Measurements from ENCODE around the gene RUNX1. TPM values are rescaled to one million over a fixed set of nuclear protein-coding genes. Genes with fewer than 3 reads are reported as not detected.

The RUNX1 gene
- total RNA-seq, 2 donors from 2014 or later: 4.9 to 12.5 TPM

- WGBS, 2 donors: 68 to 75% methylated on average over 1 of the region's 1 CpG
- Histone ChIP-seq H3K4me3 (no peak overlapping the region), H3K27me3 (peaks cover 0 to 22% of the 10 kb centered on the region in 2 donors), H3K27ac (no peak overlapping the region), H3K36me3 (replicated peaks in 1 of 2; ENCODE audit: insufficient read depth in 1 of 2, low read depth in 2 of 2) (no peaks in the 10 kb centered on the region), H3K4me1 (peaks cover 20% of the 10 kb centered on the region), H3K9me3 (no peaks in the 10 kb centered on the region)
- intact Hi-C loops (cut with DNase I): loop anchor here (10.0 kb wide), 1 partner anchor 500 kb away; no protein-coding TSS in a partner anchor
- ATAC-seq: no peak
- DNase-seq: no peak
- TF ChIP-seq POLR2A (IDR thresholded peaks at IDR 0.05) (no peak), CTCF (IDR thresholded peaks at IDR 0.05) (no peak)
These were observed 154.7 kb downstream of the RUNX1 start for GRCh38 chr21:34894401-34894800.

DNA sequence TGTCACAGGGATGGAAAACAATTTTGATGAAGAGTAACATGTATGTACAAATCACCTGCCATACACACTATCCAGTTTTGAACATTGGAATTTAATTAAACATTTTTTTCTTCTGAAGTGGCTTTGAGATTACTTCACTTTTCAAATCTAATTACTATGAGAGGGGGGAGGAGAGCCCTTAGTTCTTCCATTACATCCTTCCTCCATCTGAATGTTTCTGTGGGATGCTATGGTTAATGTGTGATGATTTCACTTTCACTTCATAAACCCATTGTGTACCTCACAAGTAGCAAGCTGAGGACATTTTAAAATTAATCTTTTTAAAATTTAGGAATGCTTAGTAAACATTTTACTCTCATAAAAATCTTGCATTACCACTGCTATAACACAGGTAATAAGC, 156.9 kb downstream of the RUNX1 start:
- Histone ChIP-seq H3K36me3 (replicated peaks in 1 of 2; ENCODE audit: insufficient read depth in 1 of 2, low read depth in 2 of 2) (no peaks in the 10 kb centered on the region), H3K27ac (no peak overlapping the region), H3K27me3 (peaks cover 0 to 22% of the 10 kb centered on the region in 2 donors), H3K4me1 (peaks cover 36% of the 10 kb centered on the region), H3K9me3 (no peaks in the 10 kb centered on the region), H3K4me3 (no peak overlapping the region)
- TF ChIP-seq CTCF (IDR thresholded peaks at IDR 0.05) (no peak), POLR2A (IDR thresholded peaks at IDR 0.05) (no peak)
- ATAC-seq: no peak
- DNase-seq: no peak
- intact Hi-C loops (cut with DNase I): loop anchor here (10.0 kb wide), 1 partner anchor 503 kb away; no protein-coding TSS in a partner anchor

DNA sequence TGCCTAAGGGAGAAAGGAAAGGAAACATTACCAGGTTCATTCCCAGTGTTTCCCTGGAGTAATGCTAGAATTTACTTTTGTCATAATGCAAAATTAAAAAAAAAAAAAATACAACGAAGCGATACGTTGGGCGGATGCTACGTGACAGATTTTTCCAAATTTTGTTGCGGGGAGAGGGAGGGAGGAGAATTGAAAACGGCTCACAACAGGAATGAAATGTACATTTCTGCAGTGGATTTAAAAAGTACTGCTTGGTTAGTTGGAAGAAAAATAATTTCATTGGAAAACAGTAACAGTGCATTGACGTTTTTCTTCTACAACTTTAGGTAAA, 157.5 kb downstream of the RUNX1 start:
- peaks cover 40% of the 10 kb centered on the region for H3K4me1 ChIP-seq
- no peaks in the 10 kb centered on the region for H3K9me3 ChIP-seq
- H3K27me3 ChIP-seq: peaks cover 0 to 25% of the 10 kb centered on the region in 2 donors
- intact Hi-C loops (cut with DNase I): loop anchor here (10.0 kb wide), 1 partner anchor 503 kb away; no protein-coding TSS in a partner anchor
- TF ChIP-seq POLR2A (IDR thresholded peaks at IDR 0.05) (no peak), CTCF (IDR thresholded peaks at IDR 0.05) (no peak)
- no peak for DNase-seq
- H3K36me3 ChIP-seq (replicated peaks in 1 of 2; ENCODE audit: insufficient read depth in 1 of 2, low read depth in 2 of 2): no peaks in the 10 kb centered on the region
- no peak overlapping the region for H3K27ac ChIP-seq
- 13 to 15% methylated on average over 8 of the region's 8 CpGs for WGBS, 2 donors
- ATAC-seq: no peak
- no peak overlapping the region for H3K4me3 ChIP-seq

GRCh38 chr21:34890724-34891612, 158.1 kb downstream of the RUNX1 start:
- TF ChIP-seq POLR2A (IDR thresholded peaks at IDR 0.05): no peak
- TF ChIP-seq CTCF (IDR thresholded peaks at IDR 0.05): no peak
- H3K27ac ChIP-seq: peak overlapping the region in 2 of 4 donors; percentile 9 to 89
- no peak for ATAC-seq
- DNase-seq: peak in 3 of 4 donors; percentile 9 to 23 (median 9)
- H3K4me3 ChIP-seq: no peak overlapping the region
- no peaks in the 10 kb centered on the region for H3K9me3 ChIP-seq
- no peaks in the 10 kb centered on the region for H3K36me3 ChIP-seq (replicated peaks in 1 of 2; ENCODE audit: insufficient read depth in 1 of 2, low read depth in 2 of 2)
- intact Hi-C loops (cut with DNase I): loop anchor here (10.0 kb wide), 1 partner anchor 504 kb away; no protein-coding TSS in a partner anchor
- H3K27me3 ChIP-seq: peaks cover 0 to 28% of the 10 kb centered on the region in 2 donors
- 22 to 24% methylated on average over 50 to 59 of the region's 60 CpGs for WGBS, 2 donors
- peaks cover 46% of the 10 kb centered on the region for H3K4me1 ChIP-seq
